HG03097 (cell line): ENCODE results near the gene APOH.
"Not testable (repeated sequence)": the region's sequence is repeated elsewhere in the genome, so short reads cannot be mapped to it uniquely, and the experiment has no call there.

Source experiments
- ATAC-seq: cut with Tn5 transposase; IDR thresholded peaks from one replicate; pipeline ENCODE4 v1.9.1; 2021; ENCODE audit not compliant: unreplicated experiment, low FRiP score

APOH gene

GRCh38 chr17:66228887-66229782, at the start of gene APOH:
APOH (minus strand) TSS chr17:66229415; CDS start chr17:66229379, 36 bp downstream.
- no peak for ATAC-seq

GRCh38 chr17:66277191-66277590, 48.0 kb upstream of the APOH start:
- no peak for ATAC-seq

DNA sequence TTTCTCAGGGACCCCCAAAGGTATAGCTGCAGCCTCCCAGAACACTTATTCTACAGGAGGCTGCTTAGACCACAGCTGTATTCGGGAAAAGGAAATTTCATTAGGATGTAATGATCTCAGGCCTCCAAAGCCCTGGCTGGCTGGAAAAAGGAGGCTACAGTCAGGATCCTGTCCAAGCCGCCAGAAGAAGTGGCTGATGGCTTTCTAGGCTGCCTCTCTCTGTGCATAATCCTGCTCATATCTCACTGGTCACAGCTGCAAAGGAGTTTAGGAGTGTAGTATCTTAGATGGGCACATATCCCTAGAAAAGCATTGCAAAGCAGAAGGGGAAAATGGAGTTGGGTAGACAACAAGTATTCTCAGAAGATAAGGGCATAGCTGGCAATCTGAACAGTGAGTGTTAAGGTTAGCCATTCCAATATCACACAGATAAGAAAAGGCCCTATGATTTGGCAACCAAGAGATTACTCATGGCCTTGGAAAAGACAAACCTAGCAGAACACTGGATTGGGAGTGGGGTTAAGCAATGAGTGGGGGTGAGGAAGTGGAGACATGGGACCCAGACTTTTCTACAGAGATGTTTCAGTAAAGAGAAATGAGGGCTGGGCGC, 47.2 kb upstream of the APOH start:
- no peak for ATAC-seq

DNA sequence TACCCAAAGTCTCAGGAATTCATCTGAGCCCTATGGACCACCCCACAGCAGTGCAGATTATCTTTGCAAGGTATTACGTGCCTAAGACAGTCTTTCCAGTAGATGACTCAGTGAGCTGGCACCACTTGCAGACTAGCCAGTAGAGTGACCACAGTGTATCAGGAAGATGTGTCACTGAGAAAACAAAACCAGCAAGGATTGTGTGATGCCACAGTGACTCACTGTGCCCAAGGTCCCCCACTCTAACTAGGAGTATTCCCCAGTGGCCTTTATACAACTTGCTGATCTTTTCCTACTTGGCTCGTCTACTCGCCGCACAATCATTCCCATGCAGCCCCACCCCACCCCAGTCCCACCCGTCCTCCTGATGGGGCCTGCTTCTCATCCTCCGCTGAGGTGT, 46.4 kb upstream of the APOH start:
- no peak for ATAC-seq

DNA sequence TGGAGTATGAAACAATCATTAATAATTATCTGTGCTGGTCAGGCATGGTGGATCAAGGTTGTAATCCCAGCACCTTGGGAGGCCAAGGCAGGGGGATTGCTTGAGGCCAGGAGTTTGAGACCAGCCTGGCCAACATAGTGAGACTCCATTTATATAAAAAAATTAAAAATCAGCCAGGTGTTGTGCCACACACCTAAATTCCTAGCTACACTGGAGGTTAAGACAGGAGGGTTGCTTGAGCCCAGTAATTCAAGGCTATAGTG, 44.3 kb upstream of the APOH start:
- no peak for ATAC-seq

- ATAC-seq, result no peak
Observed at GRCh38 chr17:66272811-66273585, 43.8 kb upstream of the APOH start.

GRCh38 chr17:66271512-66271911, 42.3 kb upstream of the APOH start:
- no peak for ATAC-seq

DNA sequence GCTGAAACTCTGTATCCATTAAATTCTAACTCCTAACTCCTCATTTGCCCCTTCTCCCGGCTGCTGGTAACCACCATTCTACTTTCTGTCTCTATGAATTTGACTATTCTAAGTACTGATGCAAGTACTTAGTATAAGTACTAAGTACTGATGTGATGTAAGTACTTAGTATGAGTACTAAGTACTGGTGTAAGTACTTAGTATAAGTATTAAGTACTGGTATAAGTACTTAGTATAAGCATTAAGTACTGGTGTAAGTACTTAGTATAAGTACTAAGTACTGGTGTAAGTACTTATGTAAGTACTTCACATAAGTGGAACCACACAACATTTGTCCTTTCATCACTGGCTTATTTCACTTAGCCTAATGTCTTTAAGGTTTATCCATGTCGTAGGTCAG, 40.9 kb upstream of the APOH start:
- no peak for ATAC-seq

DNA sequence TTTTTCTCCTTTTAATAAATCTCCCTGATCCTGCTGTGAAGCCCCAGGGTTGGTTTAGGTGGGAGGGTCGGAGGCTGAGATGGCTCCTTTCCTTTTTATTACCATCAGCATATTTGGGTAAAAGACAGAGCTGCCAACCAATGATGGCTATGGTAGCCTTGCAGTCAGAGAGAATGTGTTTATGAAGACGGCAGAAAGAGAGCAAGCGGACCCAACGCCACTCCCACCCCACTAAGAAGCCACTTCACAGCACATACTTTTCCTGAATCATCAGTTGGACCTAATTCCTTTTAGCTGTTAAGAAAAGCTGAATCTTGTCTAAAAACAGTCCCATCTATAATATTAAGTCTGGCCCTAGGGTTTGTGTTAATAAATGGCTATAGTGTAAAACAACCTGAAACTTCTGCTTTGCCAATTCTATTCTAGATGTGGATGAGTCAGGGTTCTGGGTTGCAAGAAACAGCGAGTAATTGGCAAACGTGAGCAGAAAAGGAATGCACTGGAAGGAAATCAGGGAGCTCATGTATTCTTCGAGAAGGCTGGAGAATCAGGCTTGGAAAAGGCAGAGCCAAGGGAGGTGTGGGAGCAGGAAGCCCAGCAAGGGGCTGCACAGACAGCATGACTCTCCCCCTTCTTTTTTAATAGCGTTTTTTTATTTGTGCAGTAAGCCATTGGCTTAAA, 39.2 kb upstream of the APOH start:
- ATAC-seq, result no peak

- ATAC-seq, result no peak
Observed at GRCh38 chr17:66264696-66265095, 35.5 kb upstream of the APOH start.

DNA sequence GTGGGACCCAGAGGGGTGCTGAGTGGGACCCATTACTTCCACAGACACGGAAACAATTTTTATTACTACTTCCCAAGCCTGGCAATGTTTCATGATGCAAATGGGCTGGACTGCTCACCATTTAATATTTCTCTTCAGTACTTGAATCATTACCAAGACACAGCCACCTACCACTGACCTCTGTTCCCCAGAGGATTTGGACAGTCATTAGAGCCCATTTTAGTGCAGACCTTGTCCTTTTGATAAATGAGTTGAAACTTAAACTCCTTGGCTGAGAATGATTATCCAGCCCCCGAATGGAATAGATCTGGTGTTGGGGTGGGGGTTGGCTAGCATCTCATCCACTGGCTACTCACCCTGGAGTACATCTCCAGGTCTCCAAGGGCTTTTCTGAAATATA, 33.6 kb upstream of the APOH start:
- ATAC-seq, result no peak

DNA sequence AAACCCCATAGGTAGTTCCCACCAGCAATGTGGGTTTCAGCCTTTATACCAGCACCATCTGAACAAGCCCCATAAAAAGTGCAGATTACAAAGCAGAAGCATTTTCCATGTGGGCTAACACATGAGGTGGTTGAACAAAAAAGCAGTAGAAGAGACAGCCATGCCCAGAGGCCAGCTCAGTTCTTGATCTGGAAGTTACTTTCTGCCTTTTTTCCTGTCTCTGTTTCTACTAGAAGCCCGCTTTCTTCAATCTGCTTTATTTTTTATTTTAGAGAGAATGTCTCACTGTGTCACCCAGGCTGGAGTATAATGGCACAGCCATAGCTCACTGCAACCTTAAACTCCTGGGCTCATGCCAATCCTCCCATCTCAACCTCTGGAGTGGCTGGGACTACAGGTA, 31.5 kb upstream of the APOH start:
- no peak for ATAC-seq

DNA sequence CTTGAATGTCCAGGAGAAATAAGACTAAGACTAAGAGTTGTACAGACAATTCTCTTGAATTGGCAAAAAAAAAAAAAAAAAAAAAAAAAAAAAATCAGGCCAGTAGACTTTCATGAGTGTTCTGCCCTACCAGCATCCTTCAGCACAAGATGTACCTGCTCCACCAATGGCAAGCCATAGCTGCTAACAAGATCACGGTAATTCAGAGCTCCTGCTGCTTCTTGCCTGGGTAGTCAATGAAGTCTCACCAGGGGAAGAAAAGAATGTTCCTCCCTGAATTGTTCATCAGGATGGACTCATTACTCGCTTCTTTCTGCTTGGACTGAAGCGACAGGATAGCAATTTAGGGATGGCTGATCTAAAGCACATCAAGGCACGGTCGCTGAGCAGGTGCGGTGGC, 31.1 kb upstream of the APOH start:
- ATAC-seq, result no peak

DNA sequence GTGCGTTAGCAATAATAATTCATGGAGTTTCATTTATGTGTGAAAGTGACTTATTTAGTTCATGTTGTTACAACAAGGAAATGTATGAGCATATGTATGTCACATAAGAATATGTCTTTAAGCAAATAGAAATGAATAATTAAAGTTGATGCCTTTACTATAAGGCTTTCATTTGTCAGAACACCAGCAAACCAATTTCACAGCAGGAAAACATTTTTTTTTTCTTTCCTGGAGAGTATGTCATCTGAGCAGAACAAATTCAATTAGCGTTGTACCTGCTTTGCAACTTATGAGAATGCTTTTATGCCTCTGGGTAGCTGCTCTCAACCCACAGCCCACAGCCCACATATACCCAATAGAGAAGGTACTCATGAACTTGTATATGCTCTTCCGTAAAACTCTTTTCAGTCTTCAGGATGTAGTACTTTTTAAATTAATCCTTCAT, 26.3 kb upstream of the APOH start:
- no peak for ATAC-seq

DNA sequence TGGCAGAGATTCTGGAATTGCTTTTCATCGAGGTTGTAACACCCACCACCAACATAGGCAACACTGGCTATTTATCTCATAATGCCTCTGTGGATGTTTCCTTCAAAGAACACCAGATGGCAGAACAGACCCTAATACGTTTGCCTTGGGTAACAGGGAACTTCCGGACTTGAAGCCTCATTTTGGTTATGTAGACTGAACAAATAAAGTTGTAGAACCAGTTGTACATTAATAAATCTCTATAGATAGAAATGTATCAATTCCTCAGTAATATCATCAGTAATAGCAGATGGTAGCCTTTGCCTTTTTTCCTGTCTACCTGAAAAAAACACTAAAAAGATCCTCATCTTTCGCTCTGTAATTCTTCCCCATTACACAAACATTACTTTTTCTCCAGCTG, 25.9 kb upstream of the APOH start:
- peak; percentile 57 for ATAC-seq

GRCh38 chr17:66253458-66253857, 24.2 kb upstream of the APOH start:
- ATAC-seq, result not testable (repeated sequence)

GRCh38 chr17:66250686-66251085, 21.5 kb upstream of the APOH start:
- ATAC-seq, result no peak

- no peak for ATAC-seq
Observed at GRCh38 chr17:66248285-66248684, 19.1 kb upstream of the APOH start.

DNA sequence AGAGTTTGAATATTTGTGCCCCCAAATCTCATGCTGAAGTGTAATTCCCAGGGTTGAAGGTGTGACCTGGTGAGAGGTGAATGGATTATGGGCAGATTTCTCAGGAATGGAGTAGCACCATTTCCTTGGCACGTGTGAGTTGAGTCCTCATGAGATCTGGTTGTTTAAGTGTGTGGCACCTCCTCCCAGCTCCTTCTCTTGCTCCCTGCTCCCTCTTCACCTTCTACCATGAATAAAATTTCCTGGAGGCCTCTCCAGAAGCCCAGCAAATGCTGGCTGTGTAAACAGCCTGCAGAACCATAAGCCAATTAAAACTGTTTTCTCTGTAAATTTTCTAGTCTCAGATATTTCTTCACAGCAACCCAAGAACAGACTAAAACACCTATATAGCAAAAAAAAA, 12.6 kb upstream of the APOH start:
- ATAC-seq, result no peak

DNA sequence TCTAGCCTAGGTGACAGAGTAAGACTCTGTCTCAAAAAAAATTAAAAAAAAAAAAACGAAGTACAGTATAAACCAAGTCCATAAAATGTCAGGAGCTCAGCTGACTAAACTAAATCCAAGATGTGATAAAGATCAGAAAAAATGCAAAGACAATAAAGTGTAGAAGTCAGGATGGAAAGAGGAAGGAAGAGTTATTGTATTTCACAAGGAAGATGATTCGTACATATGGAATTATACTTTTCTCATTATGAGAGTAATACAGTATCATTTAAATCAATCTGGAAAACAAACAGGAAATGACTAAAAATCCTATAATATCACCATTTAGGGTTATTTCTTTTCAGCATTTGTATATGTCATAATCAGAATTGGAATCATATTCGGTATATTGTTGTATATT, 11.4 kb upstream of the APOH start:
- no peak for ATAC-seq

DNA sequence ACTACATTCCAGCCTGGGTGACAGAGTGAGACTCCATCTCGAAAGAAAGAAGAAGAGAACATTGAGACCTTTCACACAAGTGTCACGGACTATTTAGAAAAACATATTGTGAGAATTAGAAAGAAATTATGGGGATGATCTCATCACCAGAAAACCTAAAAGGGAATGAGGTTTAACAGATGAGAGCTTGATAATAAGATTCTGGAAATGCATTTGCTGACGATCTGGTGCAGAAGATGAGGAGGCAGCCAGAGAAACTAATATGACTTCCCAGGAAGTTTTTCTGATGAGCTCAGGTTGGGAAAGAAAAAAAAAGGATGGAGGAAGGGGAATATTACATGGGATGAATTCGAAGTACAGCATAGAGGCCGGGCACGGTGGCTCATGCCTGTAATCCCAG, 10.8 kb upstream of the APOH start:
- ATAC-seq, result no peak
